Choroid plexus epithelial cell (primary cell): ENCODE measurements around the gene UBE2Z.

Source experiments
- DNase-seq: peaks from one replicate; pipeline ENCODE4 v3.0.0-alpha.2; 2010; ENCODE audit warnings: low read depth
- H3K4me3 ChIP-seq: 2 replicates; pipeline ENCODE4 v1.5.1; 2011; ENCODE audit warnings: low read depth, mild to moderate bottlenecking, control low read depth, low read length, moderate library complexity
- CTCF ChIP-seq: conservative IDR thresholded peaks from 2 replicates; pipeline ENCODE4 v1.5.1; 2011; ENCODE audit warnings: low read depth, mild to moderate bottlenecking, control low read depth, inconsistent platforms, low read length, moderate library complexity

The UBE2Z gene

GRCh38 chr17:48908047-48908843 lies at the start of gene UBE2Z:
Gene UBE2Z (plus strand): TSS chr17:48908407. CDS start chr17:48908504, 97 bp downstream.
- peak; percentile 98 for DNase-seq
- peak within 1 kb of the TSS; percentile 82 for H3K4me3 ChIP-seq
- TF ChIP-seq CTCF, result peak; percentile 7

GRCh38 chr17:48860034-48860433 lies 48.2 kb upstream of the UBE2Z start:
- DNase-seq, result no peak
- TF ChIP-seq CTCF, result peak; percentile 41
- H3K4me3 ChIP-seq, result no peak overlapping the region

- H3K4me3 ChIP-seq, result no peak overlapping the region
- no peak for TF ChIP-seq CTCF
- no peak for DNase-seq
Observed at GRCh38 chr17:48860456-48860855, 47.8 kb upstream of the UBE2Z start.

GRCh38 chr17:48868916-48869500 lies 39.2 kb upstream of the UBE2Z start:
- H3K4me3 ChIP-seq, result no peak overlapping the region
- DNase-seq, result no peak
- TF ChIP-seq CTCF, result no peak

DNA sequence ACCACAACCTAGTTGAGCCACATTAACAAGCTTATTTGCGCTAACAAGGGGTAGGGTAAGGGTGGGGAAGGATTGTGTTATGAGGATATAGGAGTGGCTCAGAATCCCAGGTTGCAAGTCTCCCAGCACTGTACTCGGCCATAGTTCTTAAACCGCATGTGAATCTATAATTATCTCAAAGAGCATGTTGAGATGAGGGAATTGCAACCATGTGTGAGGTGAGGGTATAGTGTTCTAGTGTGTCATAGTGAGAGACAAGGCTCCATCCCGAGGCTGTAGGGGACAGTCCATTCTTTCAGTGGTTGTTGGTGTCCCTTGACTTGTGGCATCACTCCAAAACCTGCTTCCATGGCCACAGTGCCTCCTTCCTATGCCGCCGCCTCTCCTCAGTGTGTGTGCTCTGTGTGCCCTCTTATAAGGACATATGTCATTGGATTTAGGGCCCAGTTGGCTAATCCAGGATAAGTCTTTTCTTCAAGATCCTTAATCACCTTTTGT lies 38.3 kb upstream of the UBE2Z start:
- no peak for TF ChIP-seq CTCF
- no peak for DNase-seq
- H3K4me3 ChIP-seq, result no peak overlapping the region

- DNase-seq, result no peak
- TF ChIP-seq CTCF, result no peak
- no peak overlapping the region for H3K4me3 ChIP-seq
Observed at GRCh38 chr17:48871035-48871550, 37.1 kb upstream of the UBE2Z start.
